Central memory CD8-positive, alpha-beta T cell (primary cell): ENCODE data around the gene ZNF221.

Experiments
- ATAC-seq: fragments of 150-1000 bp; cut with Tn5 transposase; replicated peaks from 2 replicates; pipeline ENCODE4 v1.10.0; 2022; ENCODE audit warnings: mild to moderate bottlenecking, moderate FRiP score, moderate number of reproducible peaks; ENCODE audit not compliant: poor library complexity, severe bottlenecking; ENCODE audit errors: extremely low read depth
- DNase-seq, 2 donors: peaks; one replicate each; pipeline ENCODE4 v3.0.0; 2021; ENCODE audit warnings: low spot score in 2 of 2
- H3K27ac Mint-ChIP-seq: one replicate; pipeline ENCODE4 v1.8.0; 2022; ENCODE audit warnings: low read depth, mild to moderate bottlenecking, moderate library complexity, mixed read lengths
- H3K27me3 Mint-ChIP-seq: one replicate; pipeline ENCODE4 v1.8.0; 2022; ENCODE audit warnings: mixed read lengths
- H3K36me3 Mint-ChIP-seq: one replicate; pipeline ENCODE4 v1.8.0; 2022; ENCODE audit warnings: mild to moderate bottlenecking, moderate library complexity, mixed read lengths; ENCODE audit not compliant: insufficient read depth
- H3K4me1 Mint-ChIP-seq: one replicate; pipeline ENCODE4 v1.8.0; 2022; ENCODE audit warnings: mixed read lengths
- H3K4me3 Mint-ChIP-seq: one replicate; pipeline ENCODE4 v1.8.0; 2022; ENCODE audit warnings: mild to moderate bottlenecking, moderate library complexity, mixed read lengths
- H3K9me3 Mint-ChIP-seq: one replicate; pipeline ENCODE4 v1.8.0; 2022; ENCODE audit warnings: mixed read lengths

The ZNF221 gene

DNA sequence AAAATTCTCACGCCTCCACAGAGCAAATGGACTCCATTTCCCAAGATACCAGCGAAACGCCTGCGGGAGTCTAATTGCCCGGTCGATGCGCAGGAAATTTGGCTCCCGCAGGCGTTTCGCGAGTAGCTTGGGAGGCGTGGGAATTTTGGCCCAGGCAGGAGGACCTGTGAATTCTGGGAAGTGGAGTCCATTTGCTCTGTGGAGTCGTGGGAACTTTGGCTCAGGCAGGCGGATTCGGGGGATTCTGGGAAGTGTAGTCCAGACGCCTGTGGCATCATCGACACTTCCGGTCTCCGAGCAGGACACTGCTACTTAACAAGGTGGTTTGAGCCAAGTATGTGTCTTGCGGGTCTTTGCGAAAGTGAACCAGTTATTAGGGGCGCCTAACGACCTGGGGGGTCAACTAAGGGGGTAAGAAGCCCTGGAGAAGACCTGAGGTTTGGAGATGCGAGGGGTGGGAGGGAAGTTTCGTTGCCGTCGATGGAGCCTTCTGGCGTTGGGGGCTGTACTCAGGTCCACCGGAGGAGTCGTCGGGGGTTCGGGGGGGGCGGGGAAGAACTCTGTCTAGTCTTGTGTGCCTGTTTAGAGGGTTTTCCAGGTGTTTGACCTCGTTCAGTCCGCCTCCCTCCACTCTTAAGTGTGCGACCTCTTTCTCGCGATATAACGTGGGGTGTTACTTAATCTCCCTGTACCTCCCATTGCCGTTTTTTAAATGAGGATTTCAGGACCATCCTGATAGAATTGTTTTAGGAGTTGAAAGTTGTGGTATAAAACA is 33.1 kb downstream of the ZNF221 start, which contains the start of gene ZNF155:
Gene ZNF155 (plus strand): TSS at position 277 of the 775 bp plus-strand sequence. CDS start 4,356 bp downstream, outside the sequence.
- H3K4me1 Mint-ChIP-seq = peaks cover 8% of the 10 kb centered on the region
- H3K9me3 Mint-ChIP-seq = no peaks in the 10 kb centered on the region
- DNase-seq (peak; percentile 45 to 46), ATAC-seq (peak; percentile 89)
- H3K36me3 Mint-ChIP-seq = peaks cover 6% of the 10 kb centered on the region
- no peaks in the 10 kb centered on the region for H3K27me3 Mint-ChIP-seq
- H3K27ac Mint-ChIP-seq = peak within 1 kb of the TSS; percentile 75
- H3K4me3 Mint-ChIP-seq = peak within 1 kb of the TSS; percentile 89

DNA sequence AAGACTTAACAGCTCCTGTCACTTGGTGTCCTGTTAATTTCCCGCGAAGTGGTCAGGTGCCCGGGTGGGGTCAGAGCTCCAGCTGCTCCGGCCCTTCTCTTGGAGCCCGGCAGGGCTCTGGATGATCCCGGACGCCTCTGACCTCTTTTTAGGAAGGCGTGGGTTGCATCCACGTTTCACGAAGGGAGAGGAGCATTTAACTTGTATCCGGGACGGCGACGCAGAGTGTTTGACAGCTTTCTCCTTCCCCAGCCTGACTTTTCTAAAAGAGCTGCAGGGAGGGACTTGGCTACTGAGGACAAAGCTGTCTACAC is 33.6 kb downstream of the ZNF221 start:
- DNase-seq (no peak), ATAC-seq (no peak)
- peak overlapping the region; percentile 75 for H3K27ac Mint-ChIP-seq

DNA sequence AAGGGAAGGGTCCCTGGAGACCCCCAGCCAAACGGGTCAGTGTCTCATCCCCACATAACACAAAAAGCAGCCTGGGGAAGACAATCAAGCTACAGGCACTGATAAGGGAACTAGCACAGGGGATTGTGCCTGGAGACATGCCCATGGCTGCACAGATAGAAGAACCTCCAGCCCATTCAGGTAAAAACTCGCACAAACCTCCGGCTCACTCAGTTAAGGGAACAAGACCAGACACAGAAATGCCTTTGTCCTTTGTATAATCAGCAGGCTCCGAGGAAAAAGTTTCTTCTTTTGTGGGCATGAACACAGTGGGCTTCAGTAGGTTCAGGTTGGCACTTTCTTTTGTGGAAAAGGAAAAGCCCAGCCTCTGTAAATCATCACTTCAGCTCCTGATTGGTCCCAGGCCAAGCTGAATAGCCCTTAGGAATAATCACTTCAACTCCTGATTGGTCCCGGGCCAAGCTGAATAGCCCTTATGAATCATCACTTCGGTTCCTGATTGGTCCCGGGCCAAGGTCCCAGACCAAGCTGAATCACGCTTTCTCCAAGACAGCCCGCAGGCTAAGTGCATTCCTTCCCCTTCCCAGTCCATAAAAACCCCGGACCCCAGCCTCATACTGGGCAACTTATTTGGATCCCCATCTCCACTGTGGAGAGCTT is 46.7 kb downstream of the ZNF221 start:
- ATAC-seq = no peak
- Mint-ChIP-seq H3K27me3 (no peaks in the 10 kb centered on the region), H3K4me3 (no peak overlapping the region), H3K4me1 (peaks cover 10% of the 10 kb centered on the region), H3K36me3 (peaks cover 30% of the 10 kb centered on the region), H3K27ac (no peak overlapping the region), H3K9me3 (peaks cover 19% of the 10 kb centered on the region)
- no peak for DNase-seq

More for the DNA sequence above, 33.6 kb downstream of the ZNF221 start:
- Mint-ChIP-seq H3K27me3 (no peaks in the 10 kb centered on the region), H3K9me3 (no peaks in the 10 kb centered on the region), H3K36me3 (peaks cover 11% of the 10 kb centered on the region), H3K4me3 (peak overlapping the region; percentile 89), H3K4me1 (peaks cover 8% of the 10 kb centered on the region)

DNA sequence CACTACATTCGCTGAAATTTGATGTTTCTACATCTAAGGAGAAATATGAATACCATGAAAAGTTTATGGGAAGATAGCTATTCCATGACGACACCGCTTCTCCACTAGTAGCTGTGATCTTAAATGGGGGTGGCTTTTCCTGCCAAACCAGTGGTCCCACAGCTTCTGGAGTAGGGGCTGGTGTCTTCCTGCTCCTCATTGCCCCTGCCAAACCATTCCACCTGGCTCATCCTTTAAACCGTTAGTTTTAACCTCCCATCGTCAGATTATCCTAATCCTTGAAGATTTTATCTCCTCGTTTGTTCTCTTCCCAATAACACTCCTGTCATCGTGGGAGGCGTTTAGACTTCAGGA is 51.2 kb downstream of the ZNF221 start:
- Mint-ChIP-seq H3K4me3 (peak overlapping the region; percentile 96), H3K36me3 (peaks cover 8% of the 10 kb centered on the region), H3K27me3 (no peaks in the 10 kb centered on the region)

DNA sequence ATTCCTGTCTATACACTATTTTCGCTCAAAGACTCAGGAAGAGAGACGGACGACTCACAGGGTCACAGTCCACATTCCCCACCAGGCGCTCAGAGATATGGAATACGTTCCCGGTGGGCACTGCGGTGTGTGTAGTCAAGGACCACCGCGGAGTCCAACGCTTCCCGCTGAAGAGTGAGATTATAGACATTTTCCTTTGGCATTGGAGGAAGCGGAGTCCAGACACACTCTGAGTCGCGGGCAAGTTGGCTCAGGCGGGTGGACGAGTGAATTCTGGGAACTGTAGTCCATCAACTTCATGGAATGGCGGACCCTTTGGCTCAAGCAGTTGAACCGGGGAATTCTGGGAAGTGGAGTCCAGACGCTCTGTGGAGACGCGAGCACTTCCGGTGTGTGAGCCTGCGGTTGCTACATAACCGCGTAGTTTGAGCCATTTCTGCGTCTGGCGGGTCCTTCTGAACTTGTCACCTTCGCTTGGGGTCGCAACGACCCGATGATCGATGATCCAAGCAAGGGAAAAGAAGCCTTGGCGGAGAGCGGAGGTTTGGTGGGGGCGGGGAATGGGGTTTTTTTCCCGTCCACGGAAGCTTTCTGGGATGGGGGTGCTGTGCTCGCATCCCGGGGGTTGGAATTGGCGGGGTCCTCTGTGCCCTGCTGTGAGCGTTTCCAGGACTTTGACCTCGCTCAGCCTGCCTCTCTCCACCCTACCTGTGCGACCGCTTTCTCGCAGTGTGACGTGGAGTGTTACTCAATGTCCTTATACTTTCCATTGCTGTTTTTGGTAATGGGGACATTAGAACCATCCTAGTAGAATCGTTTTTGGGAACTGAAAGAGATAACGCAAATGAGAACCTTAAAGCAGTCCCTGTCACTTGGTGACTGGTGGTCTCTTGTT is 51.8 kb downstream of the ZNF221 start, which contains the start of gene ZNF230:
Gene ZNF230 (plus strand): TSS at position 392 of the 895 bp plus-strand sequence. CDS start 4,122 bp downstream, outside the sequence.
- H3K9me3 Mint-ChIP-seq = peaks cover 25% of the 10 kb centered on the region
- DNase-seq = peak; percentile 51 to 73
- H3K36me3 Mint-ChIP-seq = peaks cover 11% of the 10 kb centered on the region
- H3K4me1 Mint-ChIP-seq = peaks cover 32% of the 10 kb centered on the region
- peak within 1 kb of the TSS; percentile 90 for H3K27ac Mint-ChIP-seq
- peak; percentile 97 for ATAC-seq
- H3K4me3 Mint-ChIP-seq = peak within 1 kb of the TSS; percentile 96
- no peaks in the 10 kb centered on the region for H3K27me3 Mint-ChIP-seq

More for the DNA sequence above, 51.2 kb downstream of the ZNF221 start:
- DNase-seq = no peak
- Mint-ChIP-seq H3K4me1 (peaks cover 26% of the 10 kb centered on the region), H3K27ac (peak overlapping the region; percentile 90), H3K9me3 (peaks cover 18% of the 10 kb centered on the region)
- ATAC-seq = no peak

DNA sequence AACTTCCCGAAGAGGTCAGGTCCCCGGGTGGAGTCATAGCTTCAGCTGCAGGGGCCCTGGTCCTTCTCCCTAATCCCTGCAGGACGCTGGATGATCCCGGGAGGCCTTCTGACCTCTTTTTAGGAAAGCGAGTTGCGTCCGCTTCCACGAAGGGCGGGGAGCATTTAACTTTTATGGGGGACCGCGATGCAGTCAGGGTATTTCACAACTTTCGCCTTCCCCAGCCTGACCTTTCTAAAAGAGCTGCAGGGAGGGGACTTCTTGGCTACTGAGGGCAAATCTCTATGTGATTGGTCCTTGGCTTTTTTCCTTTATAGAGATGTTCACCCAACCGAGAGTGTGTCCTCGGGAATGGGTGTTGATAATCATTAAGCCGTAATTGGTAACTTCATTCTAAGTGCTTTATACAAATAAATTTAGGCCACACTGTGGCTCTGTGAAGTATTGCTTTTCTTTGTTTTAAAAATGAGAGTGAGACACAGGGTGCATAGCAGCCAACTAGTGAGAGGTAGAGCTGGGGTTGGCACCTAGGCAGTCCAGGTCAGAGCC is 52.5 kb downstream of the ZNF221 start:
- H3K36me3 Mint-ChIP-seq = peaks cover 17% of the 10 kb centered on the region
- H3K4me3 Mint-ChIP-seq = peak overlapping the region; percentile 96
- ATAC-seq (peak; percentile 48), DNase-seq (no peak)
- peak overlapping the region; percentile 90 for H3K27ac Mint-ChIP-seq
- peaks cover 32% of the 10 kb centered on the region for H3K4me1 Mint-ChIP-seq
- no peaks in the 10 kb centered on the region for H3K27me3 Mint-ChIP-seq
- H3K9me3 Mint-ChIP-seq = peaks cover 21% of the 10 kb centered on the region

DNA sequence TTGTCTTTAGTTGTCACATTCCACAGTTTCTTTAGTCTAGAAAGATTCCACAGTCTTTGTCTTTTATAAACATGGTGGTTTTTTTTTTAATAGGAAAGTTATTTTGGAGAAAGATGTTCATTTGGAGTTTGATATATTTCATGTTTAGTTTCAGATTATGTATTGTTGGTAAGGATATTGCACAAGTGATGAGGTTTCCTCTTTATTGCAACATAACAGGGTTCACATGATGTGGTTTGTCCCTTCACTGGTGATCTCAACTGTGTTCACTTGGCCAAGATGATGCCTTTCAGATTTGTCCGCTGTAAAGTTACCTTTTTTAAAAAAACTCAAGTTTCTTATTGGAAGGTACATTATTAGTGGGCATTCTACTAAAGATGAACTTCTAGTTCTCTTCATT is 54.9 kb downstream of the ZNF221 start:
- no peak overlapping the region for H3K27ac Mint-ChIP-seq
- H3K4me1 Mint-ChIP-seq = peaks cover 32% of the 10 kb centered on the region
- H3K27me3 Mint-ChIP-seq = no peaks in the 10 kb centered on the region
- H3K4me3 Mint-ChIP-seq = no peak overlapping the region
- DNase-seq (no peak), ATAC-seq (no peak)
- H3K36me3 Mint-ChIP-seq = peaks cover 32% of the 10 kb centered on the region
- peaks cover 33% of the 10 kb centered on the region for H3K9me3 Mint-ChIP-seq

DNA sequence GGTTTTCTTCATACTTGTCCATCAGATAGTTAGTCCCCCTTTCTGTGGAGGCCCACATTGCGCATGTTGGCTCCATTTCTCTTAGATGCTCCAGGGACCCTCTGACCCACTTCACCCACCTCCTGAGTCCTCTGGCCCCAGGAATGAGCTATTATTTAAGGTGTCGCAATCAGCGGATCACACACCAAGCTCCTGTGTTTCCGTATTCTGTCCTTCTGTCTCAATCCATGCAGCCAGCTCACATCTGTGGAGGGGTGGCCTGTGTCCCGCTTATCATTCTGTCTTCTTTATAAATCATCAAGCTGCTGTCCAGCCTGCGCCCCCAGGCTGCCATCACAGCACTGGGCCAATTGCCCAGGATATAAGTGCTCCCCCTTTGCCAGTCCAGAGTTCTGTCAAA is 56.4 kb downstream of the ZNF221 start:
- DNase-seq (no peak), ATAC-seq (no peak)
- peaks cover 41% of the 10 kb centered on the region for H3K9me3 Mint-ChIP-seq
- no peak overlapping the region for H3K4me3 Mint-ChIP-seq
- H3K27ac Mint-ChIP-seq = no peak overlapping the region
- H3K27me3 Mint-ChIP-seq = no peaks in the 10 kb centered on the region
- peaks cover 25% of the 10 kb centered on the region for H3K4me1 Mint-ChIP-seq
- H3K36me3 Mint-ChIP-seq = peaks cover 37% of the 10 kb centered on the region

DNA sequence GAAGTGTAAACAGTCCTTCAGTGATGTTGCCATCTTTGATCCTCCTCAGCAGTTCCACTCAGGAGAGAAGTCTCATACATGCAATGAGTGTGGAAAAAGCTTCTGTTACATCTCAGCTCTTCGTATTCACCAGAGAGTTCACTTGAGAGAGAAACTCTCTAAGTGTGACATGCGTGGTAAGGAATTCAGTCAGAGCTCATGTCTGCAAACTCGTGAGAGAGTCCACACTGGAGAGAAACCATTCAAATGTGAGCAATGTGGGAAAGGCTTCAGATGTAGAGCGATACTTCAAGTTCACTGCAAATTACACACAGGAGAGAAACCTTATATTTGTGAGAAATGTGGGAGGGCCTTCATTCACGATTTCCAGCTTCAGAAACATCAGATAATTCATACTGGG is 59.4 kb downstream of the ZNF221 start:
- no peak overlapping the region for H3K27ac Mint-ChIP-seq
- no peak overlapping the region for H3K4me3 Mint-ChIP-seq
- H3K9me3 Mint-ChIP-seq = peaks cover 56% of the 10 kb centered on the region
- no peaks in the 10 kb centered on the region for H3K27me3 Mint-ChIP-seq
- peaks cover 9% of the 10 kb centered on the region for H3K4me1 Mint-ChIP-seq
- ATAC-seq = no peak
- peaks cover 34% of the 10 kb centered on the region for H3K36me3 Mint-ChIP-seq
- DNase-seq = no peak
